ENCODE measurements around the gene DIAPH3. TPM values are rescaled to one million over a fixed set of nuclear protein-coding genes. Genes with fewer than 3 reads are reported as not detected.

Gene DIAPH3
- total and polyA plus RNA-seq, 2 of the 8 experiments (the other 6 are each of a cell fraction or from before 2014, with no cell fraction given) = 8.0 to 30.8 TPM

GRCh38 chr13:59843040-59843439, 320.7 kb downstream of the DIAPH3 start:
- no peak overlapping the region for H3K4me3 ChIP-seq (ENCODE audit: extremely low read depth in 1 of 4, insufficient read depth in 2 of 4, low read depth in 3 of 4, low read length in 4 of 4)
- H3K27me3 ChIP-seq (replicated peaks in 1 of 4; ENCODE audit: control insufficient read depth in 3 of 4, extremely low read depth in 1 of 4, insufficient read depth in 3 of 4, low read length in 3 of 4) = no peaks in the 10 kb centered on the region
- H3K23me2 ChIP-seq (ENCODE audit: low read depth, low read length) = no peaks in the 10 kb centered on the region
- no peak overlapping the region for H3K23ac ChIP-seq (ENCODE audit: insufficient read length)
- H4K5ac ChIP-seq (ENCODE audit: insufficient read length, low read depth, low read length) = no peak overlapping the region
- H3K79me1 ChIP-seq (ENCODE audit: low read depth, low read length) = no peaks in the 10 kb centered on the region
- no peak overlapping the region for H2BK120ac ChIP-seq (replicated peaks; ENCODE audit: low read depth, low read length)
- DNase-seq (ENCODE audit: low read depth in 1 of 2, low spot score in 2 of 2) = no peak
- no peak overlapping the region for H3K4me2 ChIP-seq (ENCODE audit: insufficient read depth in 1 of 2, low read depth in 2 of 2, low read length in 2 of 2)
- 83% methylated on average over 3 of the region's 3 CpGs; no CpG with 5 or more reads in 1 of the 2 experiments for WGBS, 2 experiments (ENCODE audit: extremely low coverage in 1 of 2, insufficient coverage in 1 of 2, insufficient read length in 1 of 2, insufficient replicate concordance in 2 of 2, low coverage in 1 of 2, low lambda C conversion rate in 2 of 2, missing lambda C conversion rate in 1 of 2)
- no peak overlapping the region for H2BK20ac ChIP-seq (ENCODE audit: low read length)
- no peak overlapping the region for H3K18ac ChIP-seq (ENCODE audit: extremely low read depth, low read length)
- H3K4ac ChIP-seq (replicated peaks; ENCODE audit: insufficient read length, low read depth, low read length) = no peak overlapping the region
- H2BK12ac ChIP-seq (ENCODE audit: low read depth, low read length) = no peak overlapping the region
- H3K79me2 ChIP-seq (ENCODE audit: control insufficient read depth in 1 of 2, insufficient read depth in 2 of 2, low read length in 2 of 2) = no peaks in the 10 kb centered on the region
- H4K91ac ChIP-seq (replicated peaks; ENCODE audit: insufficient read length, low read length) = no peak overlapping the region
- H2BK15ac ChIP-seq (ENCODE audit: low read length) = no peak overlapping the region
- no peak for FAIRE-seq
- H2BK5ac ChIP-seq (ENCODE audit: low read depth, low read length) = no peak overlapping the region
- H3K36me3 ChIP-seq (ENCODE audit: control insufficient read depth in 2 of 4, insufficient read depth in 4 of 4, low read length in 3 of 4) = no peaks in the 10 kb centered on the region
- no peaks in the 10 kb centered on the region for H3K9me3 ChIP-seq (ENCODE audit: insufficient read depth in 2 of 2, low read depth in 1 of 2, low read length in 1 of 2)
- H3K4me1 ChIP-seq (replicated peaks in 1 of 4; ENCODE audit: control insufficient read depth in 3 of 4, insufficient read depth in 4 of 4, low read length in 3 of 4) = peaks cover 0 to 2% (median 0%) of the 10 kb centered on the region in 4 experiments; a peak in 1 of 7 replicates
- H3K56ac ChIP-seq (replicated peaks; ENCODE audit: insufficient read length, low read depth, low read length) = no peak overlapping the region
- TF ChIP-seq CBX8 (IDR thresholded peaks at IDR 0.05; ENCODE audit: borderline replicate concordance, low read depth, low read length) (no peak), E2F6 (IDR thresholded peaks at IDR 0.05) (no peak), YY1 (IDR thresholded peaks at IDR 0.05; ENCODE audit: low read depth, low read length) (no peak), SIN3A (conservative IDR thresholded peaks at IDR 0.05 in 1 of 2, IDR thresholded peaks at IDR 0.05 in 1 of 2; ENCODE audit: low read depth in 1 of 2, low read length in 2 of 2) (no peak), NRF1 (IDR thresholded peaks at IDR 0.05; ENCODE audit: low read depth, low read length) (no peak), KDM5A (IDR thresholded peaks at IDR 0.05; ENCODE audit: low read length) (no peak), KDM4A (IDR thresholded peaks at IDR 0.05; ENCODE audit: low read depth, low read length, severe bottlenecking) (no peak), RAD21 (IDR thresholded peaks at IDR 0.05 in 1 of 2, conservative IDR thresholded peaks at IDR 0.05 in 1 of 2; ENCODE audit: low read depth in 2 of 2, low read length in 2 of 2) (no peak), SP1 (IDR thresholded peaks at IDR 0.05; ENCODE audit: low read depth, low read length) (no peak), ASH2L (IDR thresholded peaks at IDR 0.05; ENCODE audit: low read length) (no peak), POLR2AphosphoS5 (IDR thresholded peaks at IDR 0.05; ENCODE audit: low read depth, low read length) (no peak)
- H4K20me1 ChIP-seq (replicated peaks in 1 of 2; ENCODE audit: control insufficient read depth in 1 of 2, insufficient read depth in 2 of 2, low read length in 2 of 2) = no peaks in the 10 kb centered on the region
- no peak overlapping the region for H3K9ac ChIP-seq (replicated peaks in 1 of 4; ENCODE audit: extremely low read depth in 1 of 4, low read depth in 3 of 4, low read length in 3 of 4)
- H2AFZ ChIP-seq (ENCODE audit: low read length) = no peak overlapping the region
- CTCF ChIA-PET (ENCODE audit: partially characterized antibody) = interaction anchor here (0.6 to 1.6 kb wide), 6 partner anchors 9 to 634 kb away, joined by 3 to 5 read pairs (median 4); no protein-coding TSS in a partner anchor
- H2AK5ac ChIP-seq (ENCODE audit: low read depth, low read length) = no peak overlapping the region
- no peak overlapping the region for H3K27ac ChIP-seq (ENCODE audit: low read depth, low read length)
- POLR2A ChIA-PET (ENCODE audit: partially characterized antibody) = no interaction called here
- no peak overlapping the region for H3K14ac ChIP-seq (ENCODE audit: insufficient read length)
- no peak overlapping the region for H4K8ac ChIP-seq (ENCODE audit: extremely low read depth, insufficient read depth, low read length)

Measured in H1 (cell line).